Measurements from ENCODE around the gene SFPQ. TPM values are rescaled to one million over a fixed set of nuclear protein-coding genes. Genes with fewer than 3 reads are reported as not detected.

SFPQ gene
- total and polyA plus RNA-seq, 5 experiments from 2014 or later, result 85.6 to 418 (median 138) TPM

DNA sequence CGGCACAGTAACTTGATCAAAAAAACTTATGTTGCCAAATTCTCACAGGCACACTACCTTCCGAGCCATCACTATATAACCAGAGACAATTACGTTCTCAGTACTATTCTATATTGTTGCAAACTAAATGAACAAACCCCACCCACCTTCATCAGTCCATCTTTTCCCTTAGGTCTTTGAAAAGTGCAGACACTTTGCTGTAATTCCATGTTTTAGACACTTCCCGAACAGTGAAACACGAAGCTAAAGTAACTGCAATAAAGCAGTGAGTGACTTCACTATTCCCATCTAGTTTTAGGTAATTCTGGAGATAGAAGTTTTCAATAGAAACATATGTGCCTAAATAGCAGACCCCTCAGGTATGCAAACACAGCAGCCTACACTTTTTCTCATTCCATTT is 7.7 kb downstream of the SFPQ start:
- H3K4me1 Mint-ChIP-seq, result peaks cover 41 to 98% (median 97%) of the 10 kb centered on the region in 4 donors
- POLR2A ChIA-PET, result interaction anchor here (0.6 kb wide), 2 partner anchors 30 to 182 kb away, joined by 4 read pairs; no protein-coding TSS in a partner anchor
- no peaks in the 10 kb centered on the region for H3K9me3 Mint-ChIP-seq
- H3K27me3 Mint-ChIP-seq, result no peaks in the 10 kb centered on the region
- peak overlapping the region in 7 of 10 donors; percentile 8 to 68 (median 31) for H3K4me3 Mint-ChIP-seq
- peaks cover 11 to 100% (median 58%) of the 10 kb centered on the region in 3 donors for H3K36me3 Mint-ChIP-seq
- H3K27ac Mint-ChIP-seq, result peak overlapping the region in 7 of 10 donors; percentile 6 to 83 (median 40)
- ATAC-seq, result no peak
- no peak for DNase-seq

DNA sequence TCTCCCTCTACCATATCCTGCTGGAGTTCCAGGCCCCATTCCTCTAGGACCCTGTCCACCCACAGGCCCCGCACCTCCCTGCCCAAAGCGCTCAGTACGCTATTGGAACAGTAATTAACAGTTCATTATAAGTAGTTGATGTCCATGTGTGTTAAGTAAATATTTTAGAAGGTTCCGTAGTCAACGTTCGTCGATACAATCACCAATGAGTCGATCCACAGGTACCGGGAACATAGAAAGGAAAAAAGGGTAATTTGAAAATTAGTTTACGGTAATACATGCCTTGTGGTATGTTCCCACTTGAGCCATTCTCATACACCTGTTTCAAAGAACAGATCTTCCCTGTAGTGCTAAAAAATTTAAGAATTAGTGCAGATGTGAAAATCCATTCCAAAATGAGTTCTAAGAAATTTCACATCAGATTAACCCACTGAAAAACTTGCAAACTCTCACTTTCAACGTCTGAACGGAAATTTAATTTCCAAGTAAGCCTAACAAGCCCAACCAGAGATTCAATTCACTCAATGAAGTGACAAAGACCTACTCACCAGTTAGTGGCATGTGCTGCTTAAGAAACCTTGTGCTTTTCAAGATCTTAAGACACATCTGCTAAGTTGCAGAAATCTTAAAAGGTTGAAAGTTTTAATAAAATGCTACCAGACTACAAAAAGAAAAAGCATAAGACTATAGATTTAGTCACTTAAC is 8.3 kb downstream of the SFPQ start:
- Mint-ChIP-seq H3K27ac (peak overlapping the region in 7 of 10 donors; percentile 40 to 83 (median 58)), H3K4me1 (peaks cover 41 to 98% (median 97%) of the 10 kb centered on the region in 4 donors), H3K36me3 (peaks cover 11 to 100% (median 57%) of the 10 kb centered on the region in 3 donors), H3K27me3 (no peaks in the 10 kb centered on the region), H3K9me3 (no peaks in the 10 kb centered on the region), H3K4me3 (peak overlapping the region in 7 of 10 donors; percentile 9 to 59 (median 31))
- POLR2A ChIA-PET, result interaction anchor here (0.6 to 1.1 kb wide), 2 partner anchors 8 to 182 kb away, joined by 3 to 4 read pairs; partner anchors contain the start of gene SFPQ
- ATAC-seq (no peak), DNase-seq (peak in 1 of 10 donors; percentile 4)

- Mint-ChIP-seq H3K9me3 (no peaks in the 10 kb centered on the region), H3K36me3 (peaks cover 7 to 100% (median 47%) of the 10 kb centered on the region in 3 donors), H3K27me3 (no peaks in the 10 kb centered on the region), H3K4me1 (peaks cover 31 to 85% (median 81%) of the 10 kb centered on the region in 4 donors), H3K4me3 (peak overlapping the region in 3 of 10 donors; percentile 8 to 49 (median 19)), H3K27ac (peak overlapping the region; percentile 22 to 81 (median 59))
- ATAC-seq, result peak in 1 of 2 donors; percentile 7
- DNase-seq, result peak in 1 of 10 donors; percentile 3
- POLR2A ChIA-PET, result no interaction called here
Measured at GRCh38 chr1:35181790-35182455, 11.0 kb downstream of the SFPQ start.

DNA sequence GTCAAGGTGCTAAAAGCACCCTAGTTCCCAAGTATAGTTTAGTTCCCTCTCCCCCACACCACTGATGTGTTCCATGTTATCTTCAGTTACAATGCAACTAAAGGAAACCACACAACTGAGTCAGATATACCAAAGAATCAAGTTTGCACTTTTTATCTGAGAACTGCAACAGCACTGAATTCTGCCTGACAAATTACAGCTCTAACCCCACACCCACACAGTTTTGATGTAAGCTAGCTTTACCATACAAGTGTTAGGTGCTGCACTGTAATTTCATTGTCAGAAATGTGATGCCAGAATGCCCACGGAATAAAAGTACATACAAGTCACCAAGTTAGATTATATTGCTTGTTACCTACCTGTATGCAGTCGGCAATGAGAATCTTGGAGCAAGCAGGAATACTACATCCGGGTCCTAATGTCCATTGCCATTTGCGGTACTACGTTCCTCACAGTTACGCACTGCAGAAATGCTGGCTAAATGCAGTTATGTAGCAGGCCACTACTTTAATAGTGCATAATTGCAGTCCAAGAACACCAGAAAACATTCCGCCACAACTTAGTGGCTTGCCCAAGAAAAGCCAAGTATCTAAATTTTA is 12.1 kb downstream of the SFPQ start:
- ATAC-seq, result peak in 1 of 2 donors; percentile 8
- H3K27me3 Mint-ChIP-seq, result no peaks in the 10 kb centered on the region
- H3K36me3 Mint-ChIP-seq, result peaks cover 7 to 100% (median 39%) of the 10 kb centered on the region in 3 donors
- H3K4me3 Mint-ChIP-seq, result peak overlapping the region in 5 of 10 donors; percentile 11 to 61 (median 40)
- peak in 1 of 10 donors; percentile 4 for DNase-seq
- peaks cover 29 to 75% (median 72%) of the 10 kb centered on the region in 4 donors for H3K4me1 Mint-ChIP-seq
- peak overlapping the region in 9 of 10 donors; percentile 17 to 74 (median 51) for H3K27ac Mint-ChIP-seq
- POLR2A ChIA-PET, result interaction anchor here (0.6 to 1.6 kb wide), 3 partner anchors 9 to 1843 kb away, joined by 3 to 8 read pairs (median 7); partner anchors contain the start of gene SFPQ
- no peaks in the 10 kb centered on the region for H3K9me3 Mint-ChIP-seq

DNA sequence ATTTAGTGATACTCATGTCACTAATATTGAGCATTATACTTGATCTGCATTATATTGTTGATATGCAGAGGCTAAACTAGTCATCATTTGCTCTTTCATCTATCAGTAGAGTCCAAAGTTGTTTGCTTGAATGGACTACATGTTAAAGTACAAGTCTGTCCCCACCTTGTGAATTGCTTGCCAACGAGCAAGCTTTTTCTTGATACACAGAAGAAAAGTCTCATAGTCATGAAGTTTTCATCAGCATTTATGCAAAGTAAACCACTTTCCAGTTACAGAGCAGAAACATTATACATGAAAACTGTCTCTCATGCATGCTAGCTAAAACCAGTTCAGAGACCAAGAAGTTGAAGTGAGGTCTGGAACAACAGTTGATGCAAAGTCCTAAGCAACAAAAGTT is 13.0 kb downstream of the SFPQ start:
- peak overlapping the region in 6 of 10 donors; percentile 1 to 61 (median 50) for H3K4me3 Mint-ChIP-seq
- no peaks in the 10 kb centered on the region for H3K27me3 Mint-ChIP-seq

DNA sequence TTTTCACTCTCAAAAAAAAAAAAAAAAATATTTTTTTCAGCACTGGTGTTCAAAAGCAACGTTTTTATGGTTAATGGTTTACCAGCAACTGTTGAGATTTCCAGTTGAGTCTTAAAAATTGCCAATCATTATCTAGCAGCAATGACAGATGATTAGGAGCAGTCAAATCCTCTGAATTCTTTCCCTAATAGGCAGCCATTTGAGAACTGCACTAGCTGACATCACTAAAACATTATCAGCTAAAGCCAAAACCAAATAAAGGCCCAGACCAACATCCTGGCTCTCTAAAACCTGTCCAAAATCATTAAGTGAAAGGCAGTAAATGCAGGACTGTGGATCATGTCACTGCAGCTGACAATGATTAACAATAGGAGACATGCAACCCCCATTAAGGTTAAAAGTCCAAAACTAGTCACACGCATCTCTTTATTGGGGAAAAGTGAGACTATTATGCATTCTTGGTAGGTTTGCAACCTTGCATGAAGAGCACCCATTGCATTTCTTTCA is 14.0 kb downstream of the SFPQ start:
- H3K36me3 Mint-ChIP-seq, result peaks cover 0 to 99% (median 32%) of the 10 kb centered on the region in 3 donors
- H3K4me1 Mint-ChIP-seq, result peaks cover 21 to 58% (median 56%) of the 10 kb centered on the region in 4 donors
- H3K9me3 Mint-ChIP-seq, result no peaks in the 10 kb centered on the region
- POLR2A ChIA-PET, result interaction anchor here (1.3 kb wide), 1 partner anchor 12 kb away, joined by 4 read pairs; no protein-coding TSS in a partner anchor
- H3K27me3 Mint-ChIP-seq, result no peaks in the 10 kb centered on the region
- DNase-seq (no peak), ATAC-seq (no peak)
- peak overlapping the region in 6 of 10 donors; percentile 2 to 44 (median 8) for H3K27ac Mint-ChIP-seq
- H3K4me3 Mint-ChIP-seq, result no peak overlapping the region

More for the DNA sequence above, 13.0 kb downstream of the SFPQ start:
- DNase-seq, result peak in 1 of 10 donors; percentile 3
- H3K4me1 Mint-ChIP-seq, result peaks cover 24 to 66% (median 62%) of the 10 kb centered on the region in 4 donors
- peaks cover 7 to 100% (median 39%) of the 10 kb centered on the region in 3 donors for H3K36me3 Mint-ChIP-seq
- POLR2A ChIA-PET, result interaction anchor here (1.3 to 1.6 kb wide), 2 partner anchors 11 to 13 kb away, joined by 4 to 7 read pairs; partner anchors contain the start of gene SFPQ
- no peak for ATAC-seq
- peak overlapping the region in 8 of 10 donors; percentile 2 to 78 (median 43) for H3K27ac Mint-ChIP-seq
- H3K9me3 Mint-ChIP-seq, result no peaks in the 10 kb centered on the region

DNA sequence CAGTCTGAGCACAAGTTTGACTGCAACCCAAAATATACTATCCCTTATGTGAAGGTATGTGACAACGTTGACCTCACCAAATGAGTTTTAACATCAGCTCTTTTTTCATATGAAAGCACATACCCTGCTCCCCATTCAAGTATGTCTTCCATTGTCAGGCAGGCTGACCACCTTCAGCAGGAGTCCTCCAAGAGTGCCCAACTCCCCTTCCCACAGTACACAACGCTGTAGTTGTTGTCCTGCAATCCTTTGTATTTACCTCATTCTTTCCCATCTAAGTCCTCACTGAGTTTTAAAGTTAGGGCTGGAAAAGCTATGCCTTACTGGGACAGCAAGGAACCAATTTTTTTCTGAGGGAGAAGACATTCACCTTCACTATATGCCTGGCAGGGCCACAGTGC is 14.7 kb downstream of the SFPQ start:
- Mint-ChIP-seq H3K4me1 (peaks cover 19 to 53% (median 52%) of the 10 kb centered on the region in 4 donors), H3K27ac (peak overlapping the region in 8 of 10 donors; percentile 9 to 79 (median 44)), H3K36me3 (peaks cover 0 to 92% (median 32%) of the 10 kb centered on the region in 3 donors), H3K4me3 (peak overlapping the region in 1 of 10 donors; percentile 32), H3K9me3 (no peaks in the 10 kb centered on the region), H3K27me3 (no peaks in the 10 kb centered on the region)
- ATAC-seq, result peak in 1 of 2 donors; percentile 11
- POLR2A ChIA-PET, result no interaction called here
- DNase-seq, result no peak

DNA sequence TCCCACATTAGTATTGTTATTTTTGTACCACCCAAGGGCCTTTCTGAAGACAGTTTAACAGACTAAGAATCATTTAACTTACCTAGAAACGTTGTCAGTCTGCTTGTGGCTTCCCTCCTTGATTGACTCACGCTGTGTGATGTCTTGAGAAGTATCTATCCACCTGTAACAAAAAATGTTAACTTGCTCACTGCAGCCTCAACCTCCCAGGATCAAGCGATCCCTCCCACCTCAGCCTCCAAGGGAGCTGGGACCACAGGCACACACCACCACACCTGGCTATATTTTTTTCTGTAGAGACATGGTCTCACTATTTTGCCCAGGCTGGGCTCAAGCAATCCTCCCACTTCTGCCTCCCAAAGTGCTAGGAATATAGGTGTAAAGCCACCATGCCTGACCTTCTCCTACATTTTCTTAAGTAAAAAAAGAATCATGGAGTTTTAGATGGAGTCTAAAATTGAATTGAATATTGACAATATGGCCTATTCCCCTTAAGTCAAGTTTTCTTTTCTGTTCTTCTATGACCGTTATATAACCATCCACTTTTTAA is 15.6 kb downstream of the SFPQ start:
- Mint-ChIP-seq H3K4me1 (peaks cover 18 to 46% (median 43%) of the 10 kb centered on the region in 4 donors), H3K27me3 (no peaks in the 10 kb centered on the region), H3K9me3 (no peaks in the 10 kb centered on the region), H3K36me3 (peaks cover 0 to 82% (median 31%) of the 10 kb centered on the region in 3 donors), H3K4me3 (no peak overlapping the region), H3K27ac (peak overlapping the region in 6 of 10 donors; percentile 15 to 81 (median 46))
- ATAC-seq, result no peak
- POLR2A ChIA-PET, result no interaction called here
- DNase-seq, result no peak

- peak overlapping the region in 1 of 10 donors; percentile 43 for H3K4me3 Mint-ChIP-seq
- peak overlapping the region in 2 of 10 donors; percentile 21 to 51 for H3K27ac Mint-ChIP-seq
- POLR2A ChIA-PET, result interaction anchor here (0.6 kb wide), 1 partner anchor 15 kb away, joined by 4 read pairs; no protein-coding TSS in a partner anchor
- no peaks in the 10 kb centered on the region for H3K9me3 Mint-ChIP-seq
- no peaks in the 10 kb centered on the region for H3K27me3 Mint-ChIP-seq
- H3K4me1 Mint-ChIP-seq, result peaks cover 15 to 34% (median 27%) of the 10 kb centered on the region in 4 donors
- DNase-seq (peak in 1 of 10 donors; percentile 4), ATAC-seq (no peak)
- peaks cover 0 to 65% (median 17%) of the 10 kb centered on the region in 3 donors for H3K36me3 Mint-ChIP-seq
Measured at GRCh38 chr1:35175602-35176001, 17.3 kb downstream of the SFPQ start.

GRCh38 chr1:35175098-35175576 is 17.8 kb downstream of the SFPQ start:
- Mint-ChIP-seq H3K4me3 (no peak overlapping the region), H3K9me3 (no peaks in the 10 kb centered on the region), H3K4me1 (peaks cover 12 to 30% (median 23%) of the 10 kb centered on the region in 4 donors), H3K27me3 (no peaks in the 10 kb centered on the region), H3K36me3 (peaks cover 0 to 61% (median 15%) of the 10 kb centered on the region in 3 donors), H3K27ac (peak overlapping the region in 3 of 10 donors; percentile 27 to 51 (median 40))
- ATAC-seq, result no peak
- DNase-seq, result peak in 1 of 10 donors; percentile 13
- POLR2A ChIA-PET, result interaction anchor here (0.6 kb wide), 1 partner anchor 15 kb away, joined by 4 read pairs; no protein-coding TSS in a partner anchor

DNA sequence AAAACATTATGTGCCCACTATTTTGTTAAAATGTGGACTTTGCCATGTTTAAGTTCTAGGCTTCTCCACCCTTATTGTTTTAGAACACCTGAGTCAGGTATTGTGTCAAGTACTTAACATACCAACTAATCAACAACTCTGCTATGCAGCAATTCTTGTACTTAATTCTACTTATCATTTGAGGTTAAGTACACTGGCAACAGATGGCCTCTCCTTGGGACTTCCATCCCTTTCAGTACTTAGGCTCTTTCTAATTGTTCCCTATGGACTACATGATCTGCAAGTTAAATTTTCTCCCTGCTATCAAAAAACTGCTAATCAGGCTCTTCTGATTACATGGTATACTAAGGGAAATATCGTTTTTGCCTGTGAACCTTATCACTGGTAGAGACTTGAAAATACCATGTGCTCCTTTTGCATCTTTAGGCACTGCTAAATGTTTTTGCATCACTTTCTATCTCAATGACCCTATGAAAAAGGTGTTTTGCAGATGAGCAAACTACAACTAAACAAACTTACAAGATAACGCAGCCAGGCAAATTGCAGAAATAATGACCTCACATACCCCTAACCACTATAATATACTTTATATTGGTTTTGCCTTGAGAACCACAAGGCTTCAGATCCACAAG is 18.9 kb downstream of the SFPQ start:
- H3K4me1 Mint-ChIP-seq, result peaks cover 11 to 19% (median 14%) of the 10 kb centered on the region in 4 donors
- H3K27me3 Mint-ChIP-seq, result no peaks in the 10 kb centered on the region
- no peaks in the 10 kb centered on the region for H3K9me3 Mint-ChIP-seq
- ATAC-seq (peak in 1 of 2 donors; percentile 11), DNase-seq (peak in 1 of 10 donors; percentile 10)
- H3K36me3 Mint-ChIP-seq, result peaks cover 0 to 50% (median 15%) of the 10 kb centered on the region in 3 donors
- H3K27ac Mint-ChIP-seq, result peak overlapping the region in 5 of 10 donors; percentile 3 to 70 (median 21)
- POLR2A ChIA-PET, result no interaction called here
- H3K4me3 Mint-ChIP-seq, result no peak overlapping the region
